T-cell (primary cell): ENCODE data around the gene SPINK9. TPM values are rescaled to one million over a fixed set of nuclear protein-coding genes. Genes with fewer than 3 reads are reported as not detected.

Experiments
- ATAC-seq, 4 experiments: fragments of 200-7000 bp in 3 of 4; fragments of 150-1000 bp in 1 of 4; cut with Tn5 transposase; replicated peaks in 1 of 4; 1 replicate in 3 of 4; 2 replicates in 1 of 4; pipeline ENCODE4 v1.10.0; 2021; ENCODE audit warnings: moderate library complexity in 3 of 4, mild to moderate bottlenecking in 2 of 4, moderate number of reproducible peaks in 1 of 4
- CTCF ChIA-PET, 2 donors: fragments of 300-600 bp; sonication (Branson Sonifier 250); formaldehyde crosslinking; loops; one replicate each; lab custom pipeline; 2022; ENCODE audit warnings: antibody characterized with exemption in 2 of 2; lab: Charles Lee
- POLR2A ChIA-PET, 2 donors: fragments of 300-600 bp; sonication (Branson Sonifier 250); formaldehyde crosslinking; loops; one replicate each; lab custom pipeline; 2022; ENCODE audit warnings: antibody characterized with exemption in 2 of 2; lab: Charles Lee
- DNase-seq, 35 experiments: peaks; one replicate each; pipeline versions ENCODE4 v3.0.0 to v3.0.0-alpha.2; 2013 to 2023
- H3K27ac ChIP-seq: one replicate; pipeline ENCODE4 v1.5.1; 2013; ENCODE audit warnings: low read length
- H3K27me3 ChIP-seq, 2 experiments: replicated peaks in 1 of 2; 1 replicate in 1 of 2; 2 replicates in 1 of 2; pipeline versions ENCODE4 v1.6.1 to v1.7.0; 2013; ENCODE audit warnings: low read length in 1 of 2, mixed read lengths in 1 of 2; ENCODE audit not compliant: control insufficient read depth in 2 of 2, insufficient read depth in 2 of 2; ENCODE audit errors: extremely low read depth in 1 of 2
- H3K36me3 ChIP-seq, 2 donors: 1 replicate in 1 of 2; 2 replicates in 1 of 2; pipeline versions ENCODE4 v1.6.1 to v1.7.0; 2013; ENCODE audit warnings: low read length in 1 of 2; ENCODE audit not compliant: control insufficient read depth in 2 of 2, insufficient read depth in 1 of 2; ENCODE audit errors: extremely low read depth in 1 of 2
- H3K4me1 ChIP-seq, 2 experiments: 1 replicate in 1 of 2; 2 replicates in 1 of 2; pipeline versions ENCODE4 v1.6.1 to v1.7.0; 2013; ENCODE audit warnings: low read length in 2 of 2, mixed read lengths in 1 of 2; ENCODE audit not compliant: insufficient read depth in 2 of 2, control insufficient read depth in 1 of 2; ENCODE audit errors: extremely low read depth in 1 of 2
- H3K4me3 ChIP-seq, 2 donors: 1 replicate in 1 of 2; 2 replicates in 1 of 2; pipeline versions ENCODE4 v1.5.1 to v1.7.0; 2013; ENCODE audit warnings: mild to moderate bottlenecking in 2 of 2, low read length in 1 of 2, moderate library complexity in 1 of 2; ENCODE audit not compliant: control insufficient read depth in 1 of 2; ENCODE audit errors: extremely low read depth in 1 of 2
- H3K9me3 ChIP-seq: 2 replicates; pipeline ENCODE4 v1.7.0; 2013
- H3K27ac Mint-ChIP-seq, 2 donors: one replicate each; pipeline ENCODE4 v1.8.0; 2020 to 2021; ENCODE audit warnings: mild to moderate bottlenecking in 2 of 2, mixed read lengths in 2 of 2
- H3K27me3 Mint-ChIP-seq, 2 donors: one replicate each; pipeline ENCODE4 v1.8.0; 2021 to 2022; ENCODE audit warnings: mixed read lengths in 2 of 2
- H3K36me3 Mint-ChIP-seq: one replicate; pipeline ENCODE4 v1.8.0; 2021; ENCODE audit warnings: mixed read lengths
- H3K4me1 Mint-ChIP-seq, 3 donors: one replicate each; pipeline ENCODE4 v1.8.0; 2020 to 2022; ENCODE audit warnings: mixed read lengths in 3 of 3, mild to moderate bottlenecking in 1 of 3
- H3K4me3 Mint-ChIP-seq, 3 donors: one replicate each; pipeline ENCODE4 v1.8.0; 2020 to 2022; ENCODE audit warnings: mild to moderate bottlenecking in 3 of 3, mixed read lengths in 3 of 3, moderate library complexity in 3 of 3
- H3K9me3 Mint-ChIP-seq, 3 donors: one replicate each; pipeline ENCODE4 v1.8.0; 2020 to 2022; ENCODE audit warnings: mixed read lengths in 3 of 3
- WGBS: methylation state at CpG from one replicate; pipeline ENCODE4 v1.1.5; 2013; ENCODE audit warnings: missing lambda C conversion rate; ENCODE audit not compliant: insufficient coverage; 5-methylcytosine and 5-hydroxymethylcytosine counted together
- total RNA-seq, 35 experiments: library from RNA in 6 of 35; stranded (reverse) in 6 of 35; fragments of 120-200 nt in 1 of 35; gene quantifications; one replicate each; pipeline versions ENCODE4 v1.2.1 to v1.2.4 and lab custom pipeline; 2013 to 2026

SPINK9 gene
- total RNA-seq, 5 donors from 2014 or later (not counting 1 experiment from before 2014, with no cell fraction given), result not detected

GRCh38 chr5:148353634-148354033 lies 18.3 kb downstream of the SPINK9 start:
- no peak overlapping the region for H3K4me3 Mint-ChIP-seq
- no peak overlapping the region for H3K27ac ChIP-seq
- H3K27me3 Mint-ChIP-seq, result peaks cover 0 to 6% of the 10 kb centered on the region in 2 donors
- no peaks in the 10 kb centered on the region for H3K27me3 ChIP-seq
- no CpG with 5 or more reads among the region's 2 CpGs for WGBS
- no peak for ATAC-seq
- POLR2A ChIA-PET, result no interaction called here
- no peaks in the 10 kb centered on the region for H3K9me3 Mint-ChIP-seq
- DNase-seq, result peak in 1 of 35 experiments; percentile 2
- H3K4me1 Mint-ChIP-seq, result no peaks in the 10 kb centered on the region
- H3K36me3 Mint-ChIP-seq, result peaks cover 4% of the 10 kb centered on the region
- H3K9me3 ChIP-seq, result no peaks in the 10 kb centered on the region
- H3K36me3 ChIP-seq, result no peaks in the 10 kb centered on the region
- H3K4me3 ChIP-seq, result no peak overlapping the region
- no peak overlapping the region for H3K27ac Mint-ChIP-seq
- no peaks in the 10 kb centered on the region for H3K4me1 ChIP-seq
- CTCF ChIA-PET, result interaction anchor here in 1 of 2 donors (1.0 kb wide), 1 partner anchor 8 kb away, joined by 4 read pairs; no protein-coding TSS in a partner anchor

- H3K4me3 ChIP-seq, result no peak overlapping the region
- POLR2A ChIA-PET, result no interaction called here
These were observed 29.0 kb downstream of the SPINK9 start for GRCh38 chr5:148364343-148364742.

GRCh38 chr5:148368299-148368698 lies 32.9 kb downstream of the SPINK9 start:
- ChIA-PET POLR2A (no interaction called here), CTCF (no interaction called here)
- Mint-ChIP-seq H3K27ac (no peak overlapping the region), H3K4me1 (no peaks in the 10 kb centered on the region), H3K4me3 (no peak overlapping the region), H3K27me3 (no peaks in the 10 kb centered on the region), H3K36me3 (peaks cover 19% of the 10 kb centered on the region), H3K9me3 (peaks cover 4 to 14% (median 12%) of the 10 kb centered on the region in 3 donors)
- no peak overlapping the region for H3K4me3 ChIP-seq
- ATAC-seq, result no peak
- no peaks in the 10 kb centered on the region for H3K27me3 ChIP-seq
- H3K36me3 ChIP-seq, result no peaks in the 10 kb centered on the region
- H3K9me3 ChIP-seq, result peaks cover 6% of the 10 kb centered on the region
- H3K4me1 ChIP-seq, result no peaks in the 10 kb centered on the region
- DNase-seq, result no peak
- H3K27ac ChIP-seq, result no peak overlapping the region

More at GRCh38 chr5:148364343-148364742, 29.0 kb downstream of the SPINK9 start:
- H3K27ac ChIP-seq, result no peak overlapping the region
- H3K27me3 ChIP-seq, result no peaks in the 10 kb centered on the region
- no peaks in the 10 kb centered on the region for H3K4me1 ChIP-seq
- no peak for DNase-seq
- no peak overlapping the region for H3K27ac Mint-ChIP-seq
- H3K36me3 ChIP-seq, result no peaks in the 10 kb centered on the region
- CTCF ChIA-PET, result no interaction called here
- no peaks in the 10 kb centered on the region for H3K4me1 Mint-ChIP-seq
- peaks cover 0 to 1% of the 10 kb centered on the region in 2 donors for H3K27me3 Mint-ChIP-seq
- no peak for ATAC-seq
- no peak overlapping the region for H3K4me3 Mint-ChIP-seq
- peaks cover 12% of the 10 kb centered on the region for H3K36me3 Mint-ChIP-seq
- peaks cover 4 to 11% (median 8%) of the 10 kb centered on the region in 3 donors for H3K9me3 Mint-ChIP-seq
- H3K9me3 ChIP-seq, result peaks cover 6% of the 10 kb centered on the region

DNA sequence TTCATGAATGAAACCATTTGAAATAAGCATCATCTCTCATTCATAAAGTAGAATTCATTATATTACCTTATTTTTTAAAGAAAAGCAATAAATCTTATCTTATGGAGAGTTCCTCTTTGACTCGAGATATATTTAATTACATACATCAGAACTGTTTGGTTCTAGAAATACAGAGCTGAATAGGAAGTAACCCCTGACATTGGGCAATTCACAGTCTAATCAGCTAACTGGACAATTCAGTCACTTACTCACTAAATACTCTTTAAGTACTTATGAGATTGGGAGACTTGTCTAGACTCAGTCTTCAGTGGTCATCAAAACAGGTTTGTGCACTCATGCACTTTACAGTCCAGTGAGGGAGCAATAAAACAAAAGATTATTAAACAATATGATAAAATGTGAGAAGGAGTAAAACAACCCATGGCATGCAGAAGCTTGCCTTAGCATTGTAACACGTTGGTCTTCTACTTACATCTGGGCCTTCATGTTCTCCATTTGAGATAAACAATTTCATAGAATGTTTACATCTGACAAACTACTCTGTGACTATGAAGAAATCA lies 36.9 kb downstream of the SPINK9 start:
- Histone ChIP-seq H3K36me3 (peaks cover 2 to 3% of the 10 kb centered on the region in 2 donors), H3K4me1 (no peaks in the 10 kb centered on the region), H3K27me3 (no peaks in the 10 kb centered on the region), H3K9me3 (peaks cover 6% of the 10 kb centered on the region), H3K4me3 (no peak overlapping the region), H3K27ac (no peak overlapping the region)
- no peak for ATAC-seq
- Mint-ChIP-seq H3K36me3 (peaks cover 29% of the 10 kb centered on the region), H3K9me3 (peaks cover 4 to 14% (median 12%) of the 10 kb centered on the region in 3 donors), H3K27ac (no peak overlapping the region), H3K27me3 (no peaks in the 10 kb centered on the region), H3K4me3 (no peak overlapping the region), H3K4me1 (no peaks in the 10 kb centered on the region)
- ChIA-PET POLR2A (no interaction called here), CTCF (interaction anchor here in 1 of 2 donors (0.6 kb wide), 1 partner anchor 1777 kb away, joined by 3 read pairs; no protein-coding TSS in a partner anchor)
- DNase-seq, result no peak
- WGBS, result no CpG with 5 or more reads among the region's 2 CpGs

DNA sequence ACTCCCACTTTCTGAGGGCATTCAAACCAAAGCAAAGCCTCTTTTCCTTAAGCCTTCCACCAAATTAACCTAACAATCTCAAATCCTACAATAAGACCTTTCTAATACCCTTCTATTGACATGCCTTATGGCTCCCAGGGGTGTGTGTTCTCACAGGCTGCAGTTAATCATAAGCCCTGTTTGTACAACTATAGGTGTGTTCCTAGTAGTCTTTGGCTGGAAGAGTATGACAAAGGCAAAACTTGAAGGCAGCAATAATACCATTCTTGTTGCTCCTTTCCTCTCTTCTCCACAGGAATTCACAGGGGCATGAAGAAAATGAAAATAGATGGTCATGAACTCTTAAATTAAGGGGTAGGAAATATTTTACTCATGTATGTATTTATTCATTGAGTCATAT lies 37.5 kb downstream of the SPINK9 start:
- ATAC-seq, result no peak
- no peak overlapping the region for H3K4me3 Mint-ChIP-seq
- H3K4me1 Mint-ChIP-seq, result no peaks in the 10 kb centered on the region
- Histone ChIP-seq H3K27me3 (no peaks in the 10 kb centered on the region), H3K9me3 (peaks cover 3% of the 10 kb centered on the region), H3K27ac (no peak overlapping the region), H3K4me3 (no peak overlapping the region), H3K4me1 (no peaks in the 10 kb centered on the region), H3K36me3 (peaks cover 3% of the 10 kb centered on the region in 2 donors)
- H3K27ac Mint-ChIP-seq, result no peak overlapping the region
- DNase-seq, result no peak
- H3K9me3 Mint-ChIP-seq, result peaks cover 3 to 14% (median 12%) of the 10 kb centered on the region in 3 donors
- ChIA-PET CTCF (interaction anchor here in 1 of 2 donors (0.5 kb wide), 1 partner anchor 1191 kb away, joined by 6 read pairs; no protein-coding TSS in a partner anchor), POLR2A (no interaction called here)
- peaks cover 33% of the 10 kb centered on the region for H3K36me3 Mint-ChIP-seq
- no peaks in the 10 kb centered on the region for H3K27me3 Mint-ChIP-seq

GRCh38 chr5:148374690-148375360 lies 39.5 kb downstream of the SPINK9 start:
- POLR2A ChIA-PET, result no interaction called here
- no peak overlapping the region for H3K4me3 Mint-ChIP-seq
- CTCF ChIA-PET, result interaction anchor here (0.7 to 1.2 kb wide), 4 partner anchors 24 to 195 kb away, joined by 3 to 4 read pairs (median 4); no protein-coding TSS in a partner anchor
- peaks cover 4 to 7% (median 7%) of the 10 kb centered on the region in 3 donors for H3K4me1 Mint-ChIP-seq
- no peak overlapping the region for H3K4me3 ChIP-seq
- peaks cover 3% of the 10 kb centered on the region in 2 donors for H3K36me3 ChIP-seq
- no peaks in the 10 kb centered on the region for H3K27me3 Mint-ChIP-seq
- no peak overlapping the region for H3K27ac ChIP-seq
- no peaks in the 10 kb centered on the region for H3K27me3 ChIP-seq
- no peak overlapping the region for H3K27ac Mint-ChIP-seq
- no CpG with 5 or more reads among the region's 3 CpGs for WGBS
- peak; percentile 56 to 61 (median 58) for ATAC-seq
- peaks cover 31% of the 10 kb centered on the region for H3K36me3 Mint-ChIP-seq
- H3K9me3 Mint-ChIP-seq, result peaks cover 0 to 3% (median 0%) of the 10 kb centered on the region in 3 donors
- DNase-seq, result peak in 12 of 35 experiments; percentile 0 to 46 (median 6)
- peaks cover 0 to 5% of the 10 kb centered on the region in 2 experiments for H3K4me1 ChIP-seq
- H3K9me3 ChIP-seq, result no peaks in the 10 kb centered on the region
